Fibroblast of mammary gland (primary cell): ENCODE results near the gene CUBN.

Source experiments
- DNase-seq: peaks from one replicate; pipeline ENCODE4 v3.0.0-alpha.2; 2010; ENCODE audit warnings: low read depth
- H3K4me3 ChIP-seq: 2 replicates; pipeline ENCODE4 v1.5.1; 2011; ENCODE audit warnings: low read depth, mild to moderate bottlenecking, low read length, moderate library complexity; ENCODE audit not compliant: control insufficient read depth
- CTCF ChIP-seq: conservative IDR thresholded peaks from 2 replicates; pipeline ENCODE4 v1.5.1; 2011; ENCODE audit warnings: low read depth, low read length, inconsistent platforms; ENCODE audit not compliant: control insufficient read depth, insufficient read depth

Gene CUBN

DNA sequence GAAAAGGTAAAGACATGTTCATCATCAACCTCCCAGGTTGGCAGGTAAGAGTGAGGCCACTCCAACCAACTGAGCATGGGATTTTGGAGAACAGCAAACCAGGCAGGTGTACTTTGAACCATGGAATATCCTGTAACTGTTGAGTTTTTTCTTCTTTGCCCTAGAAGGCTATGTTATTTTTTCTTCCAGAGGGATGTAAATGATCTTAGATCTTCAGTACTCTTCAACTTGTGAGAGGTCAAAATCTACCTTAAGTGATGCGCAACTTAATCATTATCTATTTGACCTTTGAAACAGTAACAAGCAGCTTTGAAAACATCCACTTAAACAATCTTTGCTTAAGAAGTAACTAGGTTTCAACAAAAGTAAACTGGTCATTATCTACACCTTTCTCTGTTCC is at the start of gene CUBN:
TSS of gene CUBN (minus strand) at position 71 of the 400 bp plus-strand sequence. CDS start at position 25, 46 bp downstream.
- TF ChIP-seq CTCF: no peak
- no peak for DNase-seq

DNA sequence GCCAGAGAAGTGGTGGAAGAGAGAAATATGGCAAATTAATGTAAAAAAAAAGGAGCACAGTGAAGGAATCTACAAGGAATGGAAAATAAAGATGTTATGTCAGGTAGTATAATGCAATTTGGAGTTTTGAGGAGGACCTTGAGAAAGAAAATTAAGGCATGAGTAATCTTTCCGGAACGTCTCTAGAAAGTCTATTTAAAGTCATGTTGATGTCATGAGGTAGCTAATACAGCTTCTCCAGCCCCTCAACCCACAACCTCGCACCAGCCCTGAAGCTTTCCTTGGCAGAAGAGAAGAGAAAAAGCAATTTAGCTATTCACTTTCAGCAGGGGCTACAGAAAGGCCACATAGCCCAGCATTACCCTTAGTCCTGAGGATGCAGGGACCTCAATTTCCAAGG is 49.4 kb upstream of the CUBN start:
- DNase-seq: peak; percentile 46
- H3K4me3 ChIP-seq: no peak overlapping the region
- no peak for TF ChIP-seq CTCF

More for the DNA sequence above, at the start of gene CUBN:
- H3K4me3 ChIP-seq: no peak within 1 kb of the TSS

DNA sequence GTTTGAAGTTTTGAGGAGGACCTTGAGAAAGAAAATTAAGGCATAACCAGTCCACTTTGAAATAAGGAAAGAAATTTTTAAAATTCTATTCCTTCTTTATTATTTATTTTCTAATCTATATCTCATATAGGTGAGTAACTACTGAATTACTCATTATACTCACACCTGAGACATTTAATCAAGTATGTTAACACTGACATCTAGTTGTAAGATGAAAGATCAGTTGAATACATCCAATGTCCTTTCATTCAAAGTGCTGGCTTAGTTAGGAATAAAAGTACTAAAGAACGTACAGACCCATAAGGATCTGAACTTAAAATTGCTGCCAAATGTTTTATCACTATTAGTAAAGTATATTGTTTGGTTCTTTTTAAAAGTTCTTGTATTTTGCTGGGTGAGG is 48.4 kb upstream of the CUBN start:
- no peak for TF ChIP-seq CTCF
- no peak overlapping the region for H3K4me3 ChIP-seq
- no peak for DNase-seq

DNA sequence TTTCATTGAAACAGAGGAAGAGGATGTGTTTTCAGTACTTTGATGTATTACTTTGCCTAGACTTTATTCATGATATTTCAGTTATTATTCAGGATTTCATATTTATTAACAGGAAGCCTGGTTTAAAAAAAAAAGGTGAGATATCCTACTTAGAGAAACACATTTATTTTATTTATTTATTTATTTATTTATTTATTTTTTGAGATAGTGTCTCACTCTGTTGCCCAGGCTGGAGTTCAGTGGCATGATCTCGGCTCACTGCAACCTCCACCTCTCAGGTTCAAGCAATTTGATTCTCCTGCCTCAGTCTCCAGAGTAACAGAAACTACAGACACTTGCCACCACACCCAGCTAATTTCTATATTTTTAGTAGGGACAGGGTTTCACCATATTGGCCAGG is 47.4 kb upstream of the CUBN start:
- no peak for DNase-seq
- no peak for TF ChIP-seq CTCF
- H3K4me3 ChIP-seq: no peak overlapping the region

DNA sequence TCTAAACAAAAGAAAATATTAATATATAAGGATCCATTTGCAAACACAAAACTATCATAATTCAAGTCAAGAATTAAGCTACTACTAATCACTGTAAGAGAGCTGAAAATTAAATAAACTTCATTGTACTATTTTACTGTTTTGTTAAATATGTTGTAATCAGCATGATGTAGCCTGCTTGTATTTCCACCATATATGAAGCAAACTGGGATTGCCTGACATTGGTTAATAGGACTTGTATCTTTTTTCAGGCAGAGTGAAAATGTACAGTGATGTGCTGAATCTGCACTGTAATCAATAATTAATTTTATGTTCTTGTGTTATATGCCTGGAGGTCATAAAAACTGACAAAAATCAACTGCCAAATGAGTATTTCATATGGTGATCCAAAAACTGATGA is 46.5 kb upstream of the CUBN start:
- DNase-seq: no peak
- no peak for TF ChIP-seq CTCF
- H3K4me3 ChIP-seq: no peak overlapping the region

- no peak for TF ChIP-seq CTCF
- DNase-seq: no peak
- no peak overlapping the region for H3K4me3 ChIP-seq
Measured at GRCh38 chr10:17175551-17175950, 45.9 kb upstream of the CUBN start.

DNA sequence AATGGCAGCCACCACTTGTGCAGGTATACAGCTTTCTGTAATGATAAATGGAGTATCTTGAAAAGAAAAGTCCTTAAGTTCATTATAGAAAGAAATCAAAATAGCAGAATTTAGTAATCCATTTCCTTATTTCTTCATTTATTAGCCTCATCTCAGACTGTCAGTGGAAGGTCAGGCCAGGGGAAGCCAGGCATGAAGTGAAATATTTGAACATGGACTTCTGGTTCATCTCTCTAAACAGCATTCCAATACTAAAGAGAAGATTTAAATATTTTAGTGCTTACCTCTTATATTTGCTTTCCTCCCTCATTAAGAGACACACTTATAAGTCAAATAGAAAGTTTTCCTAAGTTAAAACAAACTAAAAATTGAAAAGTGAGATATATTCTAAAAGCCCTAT is 45.0 kb upstream of the CUBN start:
- TF ChIP-seq CTCF: no peak
- no peak for DNase-seq

More for the DNA sequence above, 45.0 kb upstream of the CUBN start:
- no peak overlapping the region for H3K4me3 ChIP-seq
